ENCODE measurements around the gene ODR4.
A peak's percentile ranks its signal among the peaks of the same experiment; 100 is the strongest.
"Not testable (repeated sequence)": the region's sequence is repeated elsewhere in the genome, so short reads cannot be mapped to it uniquely, and the experiment has no call there.

ODR4 gene

DNA sequence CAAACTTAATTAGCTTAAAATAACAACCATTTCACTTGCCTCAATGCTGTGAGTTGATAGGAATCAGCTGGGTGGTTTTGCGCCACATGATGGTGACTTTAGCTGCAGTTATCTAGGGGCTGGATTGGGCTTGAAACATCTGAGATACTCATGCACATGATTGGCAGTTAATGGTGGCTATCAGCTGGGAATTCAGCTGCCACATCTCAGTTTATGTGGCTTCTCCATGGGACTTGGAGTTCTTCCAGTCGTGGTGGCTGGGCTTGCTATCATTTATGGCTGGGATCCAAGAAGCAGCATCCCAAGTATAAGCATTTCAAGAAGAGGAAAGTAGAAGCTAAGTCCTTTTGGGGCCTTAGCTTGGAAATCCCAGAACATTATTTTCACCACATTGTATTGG, 48.9 kb downstream of the ODR4 start:
- DNase-seq: no peak

DNA sequence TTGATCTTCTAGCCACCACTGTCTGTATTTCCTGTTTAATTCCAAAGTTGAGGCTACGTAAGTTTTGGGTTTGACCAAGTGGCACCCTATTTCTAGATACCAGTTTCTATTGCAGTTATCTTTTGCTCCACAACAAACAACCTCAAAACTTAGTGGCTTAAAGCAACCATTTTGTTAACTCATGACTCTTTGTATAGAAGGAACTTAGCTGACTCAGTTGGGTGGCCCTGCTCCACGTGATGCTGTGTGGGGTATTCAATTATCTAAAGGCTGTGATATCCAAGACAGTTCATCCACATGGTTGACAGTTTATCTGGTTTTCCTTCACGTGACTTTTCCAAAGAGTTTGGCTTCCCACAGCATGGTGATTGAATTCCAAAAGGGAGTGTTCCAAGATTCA, 50.5 kb downstream of the ODR4 start:
- DNase-seq: no peak

DNA sequence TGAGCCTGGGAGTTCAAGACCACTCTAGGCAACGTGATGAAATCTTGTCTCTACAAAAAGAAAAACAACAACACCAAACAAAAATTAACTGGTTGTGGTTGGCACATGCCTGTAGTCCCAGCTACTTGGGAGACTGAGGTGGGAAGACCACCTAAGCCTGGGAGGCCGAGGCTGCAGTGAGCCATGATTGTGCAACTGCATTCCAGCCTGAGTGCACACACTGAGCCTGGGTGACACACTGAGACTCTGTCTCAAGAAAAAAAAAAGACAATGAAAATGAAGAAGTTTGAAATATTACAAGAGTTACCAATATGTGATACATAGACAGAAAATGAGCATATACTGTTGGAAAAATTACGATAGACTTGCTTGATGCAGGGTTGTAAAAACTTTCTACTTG, 53.4 kb downstream of the ODR4 start:
- no peak for DNase-seq

DNA sequence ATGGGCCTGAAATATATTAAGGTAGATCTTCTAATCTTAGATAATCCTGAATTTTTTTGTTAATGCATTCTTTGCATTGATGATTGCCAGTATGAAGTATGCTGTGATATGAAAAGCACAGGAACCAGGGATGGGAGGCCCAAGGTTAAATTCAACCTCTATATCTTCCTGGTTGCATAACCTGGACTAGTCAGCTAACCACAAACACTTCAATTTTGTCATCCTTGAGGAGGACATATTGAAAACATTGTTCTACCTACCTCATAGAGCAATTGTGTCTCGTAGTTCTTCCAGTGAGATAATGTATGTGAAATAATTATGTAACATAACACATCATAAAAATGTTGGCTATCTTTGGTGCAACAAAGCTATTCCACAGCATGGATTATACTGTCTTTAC, 59.7 kb downstream of the ODR4 start:
- no peak for DNase-seq

DNA sequence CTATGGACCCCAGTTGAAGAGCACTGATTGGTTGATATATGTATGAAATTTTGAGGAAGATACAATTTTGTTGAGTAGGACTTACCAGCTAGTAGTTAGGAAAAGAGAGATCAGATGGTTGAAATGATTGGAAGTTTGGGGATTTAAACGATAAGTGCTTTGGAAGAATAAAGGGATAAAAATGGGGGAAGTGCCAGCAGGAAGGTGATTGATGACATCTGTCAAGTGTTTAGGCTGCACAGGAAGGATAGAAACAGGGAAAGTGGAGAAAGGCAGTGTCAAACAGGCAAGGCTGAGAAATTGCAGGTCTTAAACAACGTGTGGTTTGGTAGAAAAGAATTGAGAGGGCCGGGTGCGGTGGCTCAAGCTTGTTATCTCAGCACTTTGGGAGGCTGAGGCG, 62.9 kb downstream of the ODR4 start:
- DNase-seq: no peak

DNA sequence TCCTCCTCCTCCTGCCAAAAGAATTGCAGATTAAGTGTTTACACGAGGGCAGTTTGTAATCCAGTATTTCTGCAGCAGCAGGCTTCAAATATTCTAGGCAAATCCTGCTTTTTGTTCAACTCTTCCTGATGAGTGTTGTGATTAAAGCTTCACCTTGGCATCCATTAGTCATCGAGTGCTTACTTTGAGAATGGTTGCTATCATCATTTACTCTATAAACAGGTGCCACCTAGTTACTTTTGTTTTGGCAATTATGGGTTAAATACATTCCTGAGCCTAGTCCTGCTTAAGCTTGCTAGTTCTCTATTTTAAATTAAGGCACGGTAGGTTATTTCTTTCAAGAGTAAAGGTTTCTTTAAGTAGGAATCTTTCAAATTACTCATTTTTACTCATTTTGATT, 64.9 kb downstream of the ODR4 start:
- no peak for DNase-seq

DNA sequence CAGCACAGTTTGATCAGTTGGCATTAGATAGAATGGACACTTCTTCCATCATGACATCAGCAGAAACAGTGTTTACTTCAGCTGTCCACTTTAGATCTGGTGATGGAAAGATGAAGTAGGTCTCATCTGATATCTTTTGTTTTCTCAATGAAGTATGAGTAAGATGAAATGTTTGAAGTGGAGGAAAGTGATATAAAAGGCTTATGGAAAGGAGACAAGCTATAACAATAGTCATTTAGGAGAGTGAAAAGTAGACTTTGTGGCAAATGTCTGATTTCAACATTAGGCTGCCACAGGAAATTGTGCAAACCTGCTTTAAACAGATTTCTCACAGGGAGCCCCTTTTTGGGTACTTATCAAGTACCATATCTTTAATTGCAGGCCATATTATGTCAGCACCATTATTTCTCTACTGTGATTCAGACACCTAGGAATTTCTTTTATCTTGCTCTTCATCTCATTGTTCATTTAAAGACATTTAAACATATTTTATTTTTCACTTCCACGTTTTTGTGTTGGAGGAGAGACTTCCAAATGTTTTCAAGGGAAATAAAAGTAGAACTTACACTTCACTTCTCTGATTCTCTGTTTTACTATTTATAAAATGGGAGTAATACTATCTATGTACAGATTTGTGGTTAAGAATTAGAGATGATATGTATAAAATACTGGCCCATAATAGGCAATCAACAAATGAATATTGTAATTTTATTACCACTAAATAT, 67.2 kb downstream of the ODR4 start:
- DNase-seq: no peak

DNA sequence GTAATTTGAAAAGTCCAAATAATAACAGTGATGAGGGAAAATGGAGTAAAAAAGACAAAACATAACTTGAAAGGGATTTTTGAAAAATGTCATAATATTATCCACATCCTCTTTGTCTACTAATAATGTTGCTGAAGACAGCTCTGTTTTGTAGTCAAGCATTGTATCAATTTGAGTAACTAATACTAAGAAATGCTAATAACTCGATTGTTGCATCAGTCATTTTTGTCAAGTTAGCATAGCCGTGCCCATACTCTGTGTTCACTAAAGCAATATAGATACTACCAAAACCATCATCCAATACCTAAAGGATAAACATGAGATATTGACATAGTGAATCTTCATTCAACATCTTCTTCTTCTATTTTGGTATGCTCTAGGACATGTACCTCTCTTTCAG, 68.0 kb downstream of the ODR4 start:
- DNase-seq: no peak

DNA sequence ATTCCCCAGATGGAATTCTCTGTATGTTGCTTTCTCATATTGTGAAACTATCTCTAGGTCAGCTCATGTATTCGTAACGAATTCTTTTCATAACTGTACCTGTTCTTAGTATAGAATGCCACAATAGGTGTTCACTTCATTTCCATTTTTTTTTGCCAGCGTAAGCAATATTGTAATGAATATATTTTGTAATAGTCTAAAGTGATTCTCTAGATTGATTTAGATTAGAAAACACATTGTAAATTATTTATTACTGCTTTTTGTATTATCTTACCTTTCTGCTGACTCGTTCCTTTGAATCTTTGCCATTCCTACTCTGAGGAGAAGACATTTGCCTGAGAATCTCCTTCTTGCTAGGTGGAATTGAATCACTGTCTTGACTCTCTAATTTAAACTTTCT, 70.5 kb downstream of the ODR4 start:
- no peak for DNase-seq

DNA sequence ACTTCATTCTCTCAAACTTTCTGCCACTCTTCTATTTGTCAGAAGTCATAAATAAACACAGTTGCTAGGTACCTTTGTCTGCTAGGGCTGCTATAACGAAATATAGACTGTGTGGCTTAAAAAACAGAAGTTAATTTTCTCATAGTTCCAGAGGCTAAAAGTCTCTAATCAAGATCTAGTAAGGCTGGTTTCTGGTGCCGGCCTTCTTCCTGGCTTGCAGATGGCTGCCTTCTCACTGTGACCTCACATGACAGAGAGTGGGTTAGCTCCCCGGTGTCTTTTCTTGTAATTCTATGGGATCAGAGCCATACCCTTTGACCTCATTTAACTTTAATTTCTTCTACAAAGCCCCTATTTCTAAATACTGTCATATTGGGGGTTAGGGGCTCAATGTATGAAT, 79.3 kb downstream of the ODR4 start:
- DNase-seq: peak; percentile 26

DNA sequence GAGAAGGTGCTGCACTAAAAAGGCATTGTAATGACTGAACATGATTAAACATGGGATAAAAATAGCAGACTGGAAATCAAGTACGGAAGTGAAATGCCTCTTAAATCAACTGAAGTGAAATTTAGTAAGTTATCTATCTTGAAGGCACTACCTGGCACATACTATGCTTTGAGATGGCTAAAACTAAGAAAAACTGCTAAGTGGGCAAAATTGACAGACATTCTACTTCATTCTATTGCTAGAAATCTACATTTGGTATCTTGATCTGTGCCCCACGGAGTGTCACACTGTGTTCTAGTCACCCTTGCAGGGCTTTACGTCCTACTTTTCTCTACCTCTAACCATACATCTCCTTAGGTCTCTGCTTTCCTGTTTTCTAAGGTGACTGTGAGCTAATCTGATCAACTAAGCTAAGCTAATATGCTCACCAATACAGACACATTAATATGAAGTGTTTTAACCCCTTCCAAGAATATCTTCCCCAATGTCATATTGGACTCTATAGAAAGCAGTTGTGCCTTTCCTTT, 81.2 kb downstream of the ODR4 start:
- DNase-seq: no peak

DNA sequence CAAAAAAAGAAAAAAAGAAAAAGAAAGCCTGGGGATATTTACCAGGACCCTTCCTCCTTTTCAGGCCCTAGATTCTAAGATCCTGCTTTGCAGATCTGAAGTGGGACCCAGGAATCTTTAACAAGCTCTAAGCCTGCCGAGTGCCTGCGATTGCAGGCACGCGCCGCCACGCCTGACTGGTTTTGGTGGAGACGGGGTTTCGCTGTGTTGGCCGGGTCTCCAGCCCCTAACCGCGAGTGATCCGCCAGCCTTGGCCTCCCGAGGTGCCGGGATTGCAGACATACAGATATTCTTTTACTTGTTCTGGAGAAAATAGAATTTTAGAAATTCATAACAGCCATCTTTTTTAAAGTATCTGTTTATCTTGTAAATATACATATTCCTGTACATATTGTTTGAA, 83.5 kb downstream of the ODR4 start:
- DNase-seq: not testable (repeated sequence)

DNA sequence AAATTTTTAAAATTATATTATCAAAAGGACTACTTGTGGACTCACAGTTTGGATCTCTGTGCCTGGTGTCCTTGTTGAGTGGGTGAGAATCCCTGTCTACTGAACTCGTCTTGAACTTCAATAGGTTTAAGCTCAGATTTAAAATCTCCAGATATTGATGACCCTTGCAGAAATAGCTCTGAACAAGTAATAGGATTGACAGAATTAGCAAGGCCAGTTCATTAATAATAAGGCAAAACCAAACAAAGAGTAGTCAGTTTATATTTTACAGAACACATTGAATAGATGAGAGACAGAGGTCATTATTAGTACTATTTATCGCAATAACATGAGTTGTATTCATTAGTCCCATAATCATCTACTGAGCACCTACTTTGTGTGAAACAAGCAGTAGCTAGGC, 85.4 kb downstream of the ODR4 start, which contains the start of gene PDC:
TSS of gene PDC (minus strand) at position 101 of the 400 bp plus-strand sequence. CDS start 11,655 bp downstream, outside the sequence.
- DNase-seq: no peak

DNA sequence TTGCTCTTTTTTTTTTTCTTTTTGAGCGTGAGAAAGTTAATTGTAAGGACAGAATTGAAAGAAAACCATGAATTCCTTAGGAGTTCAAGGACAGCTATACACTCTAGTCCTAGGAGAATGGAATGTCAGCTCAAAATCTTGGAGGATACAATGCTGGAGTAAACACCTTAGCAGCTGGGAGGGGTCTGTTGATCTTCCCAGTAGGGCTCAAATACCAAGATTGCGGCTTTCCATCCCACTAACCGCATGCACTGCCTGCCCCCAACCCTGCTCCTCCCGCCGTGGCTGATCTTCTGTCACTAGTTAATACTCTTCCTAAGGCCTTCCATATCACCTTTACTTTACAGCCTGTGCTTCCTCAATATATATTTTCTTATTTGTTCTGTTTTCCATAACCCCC, 87.9 kb downstream of the ODR4 start:
- no peak for DNase-seq

DNA sequence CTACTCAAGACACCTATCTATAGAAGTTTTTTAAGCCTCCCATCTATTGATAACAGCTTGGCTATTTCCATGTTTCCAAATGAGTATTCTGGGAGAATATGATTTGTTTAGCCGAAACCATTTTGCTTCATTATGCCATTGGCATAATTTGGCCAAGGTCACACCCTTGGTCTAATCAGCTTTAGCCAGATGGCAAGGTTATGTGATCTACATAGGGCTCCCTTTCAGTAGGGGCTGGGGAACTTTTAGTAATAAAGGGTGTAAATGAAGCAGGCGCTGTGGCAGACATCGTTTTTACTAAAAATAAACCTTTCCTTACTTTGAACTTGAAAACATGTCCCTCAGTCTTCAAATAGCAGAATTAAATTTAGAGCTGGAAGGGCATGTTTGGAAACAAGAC, 88.3 kb downstream of the ODR4 start:
- no peak for DNase-seq

DNA sequence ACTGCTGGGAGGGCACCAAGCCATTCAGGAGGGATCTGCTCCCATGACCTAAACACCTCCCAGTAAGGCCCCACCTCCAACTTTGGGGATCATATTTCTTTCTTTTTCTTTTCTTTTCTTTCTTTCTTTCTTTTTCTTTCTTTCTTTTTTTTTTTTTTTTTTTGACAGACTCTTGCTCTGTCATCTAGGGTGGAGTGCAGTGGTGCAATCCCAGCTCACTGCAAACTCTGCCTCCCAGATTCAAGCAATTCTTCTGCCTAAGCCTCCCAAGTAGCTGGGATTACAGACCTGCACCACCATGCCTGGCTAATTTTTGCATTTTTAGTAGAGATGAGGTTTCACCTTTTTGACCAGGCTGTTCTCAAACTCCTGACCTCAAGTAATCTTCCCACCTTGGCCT, 89.9 kb downstream of the ODR4 start:
- not testable (repeated sequence) for DNase-seq

DNA sequence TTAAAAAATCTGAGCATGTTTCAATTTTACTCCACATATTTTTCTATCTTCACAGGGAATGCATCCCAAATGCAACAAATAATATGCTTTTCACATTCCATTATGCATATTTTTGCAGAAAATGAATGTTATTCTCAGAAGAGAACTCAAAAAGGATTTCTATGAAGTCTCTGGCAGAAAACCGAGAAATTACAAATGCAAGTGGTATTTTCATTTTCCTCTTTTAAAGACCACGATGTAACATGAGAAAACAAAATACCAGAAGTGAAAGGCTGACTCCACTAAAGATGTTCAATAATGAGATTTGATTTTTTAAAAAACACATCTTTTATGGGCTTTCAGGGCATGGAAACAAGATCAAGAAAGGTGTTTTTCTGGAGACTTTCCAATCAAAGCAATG, 90.3 kb downstream of the ODR4 start:
- no peak for DNase-seq
